Hematopoietic multipotent progenitor cell treated with erythropoietin and hydrocortisone succinate and interleukin-3 and kit ligand, for 15 days (in vitro differentiated cells): ENCODE results near the gene DTD1.

Source experiments
- DNase-seq: peaks from one replicate; pipeline ENCODE4 v3.0.0-alpha.2; 2015; ENCODE audit warnings: low spot score

DTD1 gene

GRCh38 chr20:18615020-18615650 lies 27.3 kb downstream of the DTD1 start:
- DNase-seq = no peak

GRCh38 chr20:18621004-18621403 lies 33.1 kb downstream of the DTD1 start:
- DNase-seq = no peak

DNA sequence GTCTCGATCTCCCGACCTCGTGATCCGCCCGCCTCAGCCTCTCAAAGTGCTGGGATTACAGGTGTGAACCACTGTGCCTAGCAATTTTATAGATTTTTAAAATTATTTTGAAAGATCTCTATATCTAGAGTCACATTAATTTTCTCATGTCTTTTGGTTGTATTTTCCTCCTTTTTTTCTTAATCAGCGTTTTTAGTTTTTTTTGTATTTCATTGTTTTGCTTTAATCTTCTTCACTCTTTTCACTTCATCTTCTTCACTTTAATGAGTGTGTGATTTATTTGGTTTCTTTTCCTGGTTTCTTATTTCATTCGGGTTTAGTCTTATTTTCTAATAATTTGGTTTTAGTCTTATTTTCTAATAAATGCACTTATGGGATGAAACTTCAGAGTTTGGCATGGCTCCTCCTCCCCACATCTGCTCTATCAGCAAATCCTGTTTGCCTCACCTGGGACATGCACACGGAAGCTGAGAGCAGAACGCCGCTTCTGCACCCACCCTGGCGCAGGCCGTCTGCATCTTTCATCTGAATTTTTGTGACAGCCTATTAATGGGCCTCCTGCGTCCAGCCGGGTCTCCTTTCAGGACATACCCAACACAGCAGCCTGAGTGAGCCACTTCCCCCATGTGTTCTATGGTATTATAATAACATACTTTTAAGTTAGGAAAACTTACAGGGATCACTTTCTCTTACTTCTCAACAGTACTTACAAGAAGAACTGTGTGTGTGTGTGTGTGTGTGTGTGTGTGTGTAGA lies 35.5 kb downstream of the DTD1 start:
- DNase-seq = no peak

GRCh38 chr20:18624948-18625347 lies 37.1 kb downstream of the DTD1 start:
- no peak for DNase-seq

DNA sequence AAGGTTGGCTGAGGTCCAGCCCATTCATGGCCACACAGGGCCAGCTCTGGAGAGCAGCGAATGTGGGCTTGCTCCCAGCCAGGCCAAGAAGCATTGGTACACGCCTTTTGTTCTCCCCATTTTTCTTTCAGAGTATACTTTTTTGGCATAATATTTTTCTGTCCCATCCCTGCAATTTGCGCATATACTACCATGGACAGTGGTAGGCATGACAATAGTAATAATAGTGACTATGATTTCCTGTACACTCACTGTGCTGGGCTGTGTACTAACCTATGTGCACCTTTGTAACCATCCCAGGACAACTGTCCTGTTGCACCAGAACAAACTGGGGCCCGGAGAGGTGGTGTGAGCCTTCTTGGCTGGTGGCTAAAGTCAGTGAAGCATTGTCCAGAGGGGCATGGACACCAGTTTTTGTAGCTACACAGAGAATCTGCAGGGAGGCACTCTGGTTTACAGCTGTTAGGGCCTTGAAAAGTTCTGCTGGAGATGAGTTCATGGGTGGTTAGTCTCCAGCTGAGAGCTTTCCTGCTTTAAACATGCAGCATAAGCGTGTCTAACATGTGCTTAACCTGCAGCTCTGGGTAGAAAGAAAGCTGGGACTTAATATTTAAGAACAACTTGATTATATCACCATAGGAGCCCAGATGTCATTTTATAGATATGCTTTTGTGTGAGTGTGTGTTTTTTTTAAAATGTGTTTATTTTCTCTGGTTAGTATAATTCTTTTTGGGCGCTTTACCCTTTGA lies 38.2 kb downstream of the DTD1 start:
- no peak for DNase-seq

DNA sequence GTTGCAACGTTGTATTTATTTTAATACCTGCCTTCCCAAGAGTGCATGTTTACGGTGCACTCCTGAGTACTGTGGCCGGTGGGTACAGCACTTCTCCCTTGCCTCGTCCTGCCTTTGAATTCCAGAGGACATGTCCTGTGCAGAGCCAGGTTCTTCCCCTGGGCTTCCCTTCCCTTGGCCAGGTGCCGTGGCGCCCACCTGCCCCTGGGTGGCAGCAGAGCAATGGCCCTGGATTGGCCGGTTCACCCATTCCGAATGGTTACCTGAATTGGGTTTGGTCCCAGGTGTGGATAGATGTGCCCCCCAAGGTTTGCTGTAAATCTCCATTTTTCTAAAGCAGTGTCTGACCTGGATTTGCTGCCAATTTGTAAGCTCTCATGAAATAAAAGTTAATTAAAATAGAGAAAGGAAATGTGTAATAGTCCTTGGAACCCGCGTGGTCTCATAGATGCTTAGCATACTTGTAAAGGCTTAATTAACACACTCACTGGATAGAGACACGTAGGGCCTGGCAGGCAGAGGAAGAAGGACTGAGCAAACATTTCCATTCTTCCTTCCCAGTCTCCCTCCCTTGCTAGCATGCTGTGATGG lies 40.6 kb downstream of the DTD1 start:
- no peak for DNase-seq

DNA sequence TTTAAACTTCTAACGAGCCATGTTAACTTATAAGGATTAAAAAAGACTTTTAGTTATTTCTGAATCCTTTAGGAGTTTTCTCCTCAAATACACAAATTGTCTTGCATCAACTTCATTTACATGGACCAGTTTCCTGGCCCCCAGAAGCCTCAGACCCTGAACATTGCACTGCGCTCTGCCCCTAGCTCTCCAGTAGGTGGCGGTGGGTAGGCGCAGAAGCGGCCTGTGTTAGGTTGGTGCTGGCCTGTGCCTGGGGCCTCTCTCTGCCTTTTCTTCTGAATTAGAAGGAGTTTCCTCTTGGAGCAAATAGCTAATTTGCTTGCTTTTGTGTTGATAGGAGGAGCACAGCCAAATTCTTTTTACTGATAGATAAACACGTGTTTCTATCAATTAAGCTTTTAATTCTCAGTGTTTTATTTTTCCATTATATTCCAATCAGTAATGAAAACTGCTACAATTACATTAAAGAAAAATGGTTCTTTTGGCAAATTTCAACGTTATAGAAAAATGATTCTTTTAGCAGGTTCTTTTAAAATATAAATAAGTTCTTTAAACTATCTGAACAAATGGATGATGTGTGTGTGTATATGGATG lies 44.4 kb downstream of the DTD1 start:
- peak; percentile 18 for DNase-seq

GRCh38 chr20:18633411-18633810 lies 45.6 kb downstream of the DTD1 start:
- DNase-seq = no peak

- no peak for DNase-seq
Measured at GRCh38 chr20:18634501-18634900, 46.6 kb downstream of the DTD1 start.

- DNase-seq = no peak
Measured at GRCh38 chr20:18635380-18635779, 47.5 kb downstream of the DTD1 start.

DNA sequence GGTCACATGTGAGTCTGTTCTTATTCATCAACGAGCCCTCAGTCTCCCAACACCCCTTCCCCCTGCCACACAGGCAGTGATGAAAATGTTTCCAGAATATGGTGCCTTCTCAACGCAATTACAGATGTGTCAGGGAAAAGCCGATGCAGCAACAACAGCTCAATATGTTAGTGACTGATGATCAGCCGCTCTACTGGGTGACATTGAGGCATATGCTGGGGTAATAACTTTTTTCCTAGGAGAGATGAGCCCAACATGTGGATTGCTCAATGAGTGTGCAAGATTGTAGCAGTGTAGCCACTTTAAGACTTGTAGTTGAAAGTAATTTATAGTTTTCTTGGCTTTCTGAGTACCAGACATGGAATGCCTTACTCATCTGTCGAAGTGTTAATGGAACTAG lies 49.4 kb downstream of the DTD1 start:
- DNase-seq = no peak

DNA sequence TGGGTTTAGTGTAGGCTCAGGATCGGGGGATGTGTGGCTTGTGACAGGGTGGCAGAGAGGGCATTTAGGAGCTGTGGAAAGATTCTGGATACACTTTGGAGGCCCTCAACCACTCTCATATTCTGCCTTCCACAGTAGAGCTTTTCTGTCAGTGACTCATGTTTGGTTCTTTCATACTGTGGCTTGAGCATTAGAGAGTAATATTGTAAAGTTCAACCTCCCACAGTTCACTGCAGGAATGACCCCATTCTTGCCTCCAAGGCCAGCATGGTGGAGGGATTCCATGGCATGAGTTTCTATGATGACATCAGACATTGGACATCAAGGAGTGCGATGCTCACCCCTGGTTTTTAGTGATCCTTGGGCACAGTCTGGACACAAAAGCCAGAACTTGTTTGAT lies 50.9 kb downstream of the DTD1 start:
- no peak for DNase-seq

- no peak for DNase-seq
Measured at GRCh38 chr20:18639501-18639979, 51.7 kb downstream of the DTD1 start.

GRCh38 chr20:18645196-18645745 lies 57.4 kb downstream of the DTD1 start:
- no peak for DNase-seq

- no peak for DNase-seq
Measured at GRCh38 chr20:18645851-18646250, 58.0 kb downstream of the DTD1 start.

DNA sequence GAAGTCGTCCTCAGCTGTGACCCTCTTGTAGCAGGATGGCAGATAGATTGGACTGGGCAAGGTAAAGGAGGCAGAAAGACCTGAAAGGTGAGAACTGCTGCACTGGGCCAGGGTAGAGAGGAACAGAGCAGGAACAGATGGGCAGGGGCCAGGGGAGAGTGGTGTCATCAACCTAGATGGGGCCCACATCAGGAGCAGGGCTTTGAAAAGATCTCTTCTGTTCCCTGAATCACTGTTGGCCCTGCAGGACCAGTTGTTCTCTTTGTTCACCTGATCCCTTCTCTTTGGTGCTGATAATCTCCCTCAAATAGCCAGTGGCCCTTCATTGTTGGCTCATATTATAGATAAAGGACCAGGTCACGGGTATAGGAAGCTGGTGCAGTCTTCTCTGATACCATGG lies 59.9 kb downstream of the DTD1 start:
- no peak for DNase-seq

DNA sequence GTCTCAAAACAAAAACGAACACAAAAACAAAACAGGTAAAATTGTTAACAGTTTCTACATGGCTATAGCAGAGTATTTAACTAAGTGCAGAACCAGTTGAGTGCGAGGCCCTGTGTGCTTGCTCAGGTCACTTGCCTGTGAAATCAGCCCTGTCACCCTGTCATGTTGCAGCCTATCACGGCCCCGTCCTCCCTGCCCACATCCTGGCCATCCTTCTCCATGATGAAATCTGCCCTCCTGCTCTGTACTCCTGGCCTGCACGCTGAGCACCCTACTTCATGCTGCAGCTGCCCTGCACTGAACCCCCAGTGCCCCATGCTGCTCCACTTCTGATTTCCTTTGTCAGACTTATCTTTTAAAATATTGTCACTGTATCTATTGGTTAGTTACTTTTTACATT lies 62.4 kb downstream of the DTD1 start:
- DNase-seq = no peak

- no peak for DNase-seq
Measured at GRCh38 chr20:18653736-18654447, 66.0 kb downstream of the DTD1 start.

DNA sequence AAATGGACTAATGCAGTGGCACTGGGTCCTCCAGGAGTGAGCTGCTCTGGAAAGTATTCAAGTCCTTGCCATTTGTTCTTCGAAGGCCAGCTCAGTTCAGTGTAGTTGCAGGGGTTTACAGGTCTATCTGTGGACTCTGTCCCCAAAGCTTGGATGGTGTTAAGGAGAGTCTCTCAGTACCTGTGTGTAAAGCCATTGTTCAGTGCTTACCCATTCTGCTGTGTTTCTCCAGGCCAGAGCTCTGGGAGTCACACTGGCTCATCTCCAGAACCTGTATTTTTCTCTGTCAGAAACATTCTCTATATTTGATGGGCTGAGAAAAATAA lies 66.6 kb downstream of the DTD1 start:
- no peak for DNase-seq

GRCh38 chr20:18657575-18657974 lies 69.7 kb downstream of the DTD1 start:
- DNase-seq = no peak

GRCh38 chr20:18662279-18663040 lies 74.6 kb downstream of the DTD1 start:
- DNase-seq = no peak
